Endothelial cell of umbilical vein (primary cell): ENCODE results near the gene SLC23A1. TPM values are rescaled to one million over a fixed set of nuclear protein-coding genes. Genes with fewer than 3 reads are reported as not detected.

Experiments used
- BruUV-seq: library from RNA; stranded (reverse); fragments of 400-500 nt; replicated peaks from 2 replicates; lab custom pipeline; 2021; lab: Mats Ljungman, UMichigan
- CTCF ChIA-PET: fragments of 300-600, 350-600 bp; sonication (Branson Sonifier 250); formaldehyde crosslinking; loops from one replicate; lab custom pipeline; 2021; ENCODE audit warnings: antibody characterized with exemption, inconsistent platforms; lab: Charles Lee
- POLR2A ChIA-PET: fragments of 300-600, 350-600 bp; sonication (Branson Sonifier 250); formaldehyde crosslinking; loops from one replicate; lab custom pipeline; 2021; ENCODE audit warnings: antibody characterized with exemption, inconsistent platforms; lab: Charles Lee
- DNase-seq: peaks from one replicate; pipeline ENCODE4 v3.0.0-alpha.2; 2011; ENCODE audit warnings: low read depth, low spot score
- FAIRE-seq: peaks from 2 replicates; lab custom pipeline; 2011; peaks lifted over from hg19 to GRCh38; lab: Jason Lieb, UNC
- H2AFZ ChIP-seq: 2 replicates; pipeline ENCODE4 v1.6.0; 2012; ENCODE audit warnings: low read depth, low read length, control low read depth, inconsistent platforms
- H3K27ac ChIP-seq: 2 replicates; pipeline ENCODE4 v1.5.1; 2011; ENCODE audit warnings: low read depth, mild to moderate bottlenecking, control low read depth, low read length, moderate library complexity; ENCODE audit not compliant: insufficient read depth
- H3K27me3 ChIP-seq, 2 experiments: 2 replicates each; pipeline versions ENCODE4 v1.6.0 to v1.6.1; 2011; ENCODE audit warnings: low read length in 2 of 2, mixed read lengths in 1 of 2; ENCODE audit not compliant: control insufficient read depth in 2 of 2, insufficient read depth in 2 of 2
- H3K36me3 ChIP-seq, 2 experiments: 2 replicates in 1 of 2; 3 replicates in 1 of 2; pipeline ENCODE4 v1.5.1; 2011; ENCODE audit warnings: low read length in 2 of 2, mild to moderate bottlenecking in 1 of 2, moderate library complexity in 1 of 2; ENCODE audit not compliant: control insufficient read depth in 2 of 2, insufficient read depth in 2 of 2; ENCODE audit errors: extremely low read depth in 1 of 2
- H3K4me1 ChIP-seq: 3 replicates; pipeline ENCODE4 v1.5.1; 2011; ENCODE audit warnings: mild to moderate bottlenecking, low read length; ENCODE audit not compliant: control insufficient read depth, insufficient read depth; ENCODE audit errors: extremely low read depth
- H3K4me2 ChIP-seq: 2 replicates; pipeline ENCODE4 v1.6.1; 2011; ENCODE audit warnings: low read length, control low read depth, mixed read lengths; ENCODE audit not compliant: insufficient read depth
- H3K4me3 ChIP-seq, 3 experiments: fragments of 200-600 bp in 1 of 3; sonication (generic), shearing (Covaris generic) in 1 of 3; replicated peaks in 1 of 3; 2 replicates each; pipeline ENCODE4 v1.5.1; 2011 to 2016; ENCODE audit warnings: control low read depth in 3 of 3, low read length in 3 of 3, mild to moderate bottlenecking in 2 of 3, inconsistent platforms in 1 of 3, low read depth in 1 of 3, moderate library complexity in 1 of 3; ENCODE audit not compliant: insufficient read depth in 1 of 3
- H3K79me2 ChIP-seq: 2 replicates; pipeline ENCODE4 v1.6.0; 2012; ENCODE audit warnings: low read length, inconsistent platforms; ENCODE audit not compliant: control insufficient read depth, insufficient read depth
- H3K9ac ChIP-seq: replicated peaks from 2 replicates; pipeline ENCODE3; 2011; ENCODE audit warnings: low read length, control low read depth; ENCODE audit not compliant: insufficient read depth; ENCODE audit errors: extremely low read depth
- H3K9me1 ChIP-seq: replicated peaks from 3 replicates; pipeline ENCODE4 v1.6.0; 2011; ENCODE audit warnings: mild to moderate bottlenecking, low read length; ENCODE audit not compliant: control insufficient read depth, insufficient read depth; ENCODE audit errors: extremely low read depth
- H3K9me3 ChIP-seq: replicated peaks from 2 replicates; pipeline ENCODE4 v1.5.1; 2012; ENCODE audit warnings: low read length, inconsistent platforms; ENCODE audit not compliant: control insufficient read depth, insufficient read depth
- H4K20me1 ChIP-seq: replicated peaks from 2 replicates; pipeline ENCODE3; 2011; ENCODE audit warnings: mild to moderate bottlenecking, low read length; ENCODE audit not compliant: control insufficient read depth, insufficient read depth; ENCODE audit errors: extremely low read depth
- EZH2 ChIP-seq: IDR thresholded peaks from 2 replicates; pipeline ENCODE4 v1.6.1; 2012; ENCODE audit warnings: borderline replicate concordance, low read depth, mild to moderate bottlenecking, moderate library complexity, low read length, inconsistent platforms; ENCODE audit not compliant: severe bottlenecking
- FOS ChIP-seq: IDR thresholded peaks from 2 replicates; pipeline ENCODE4 v1.6.1; 2011; ENCODE audit warnings: mild to moderate bottlenecking, low read length, moderate library complexity, borderline replicate concordance; ENCODE audit not compliant: insufficient read depth
- GATA2 ChIP-seq: IDR thresholded peaks from 2 replicates; pipeline ENCODE4 v1.7.0; 2011; ENCODE audit warnings: low read depth, mild to moderate bottlenecking, moderate library complexity, mixed read lengths, low read length; ENCODE audit not compliant: insufficient read length, insufficient read depth
- JUN ChIP-seq: IDR thresholded peaks from 2 replicates; pipeline ENCODE4 v1.6.1; 2011; ENCODE audit warnings: borderline replicate concordance, low read depth; ENCODE audit not compliant: insufficient read length, insufficient read depth
- MYC ChIP-seq: IDR thresholded peaks from one replicate; pipeline ENCODE4 v1.6.1; 2011; ENCODE audit warnings: mild to moderate bottlenecking, low read depth, low read length
- POLR2A ChIP-seq: IDR thresholded peaks from 2 replicates; pipeline ENCODE4 v1.6.1; 2012; ENCODE audit warnings: low read depth, mild to moderate bottlenecking, control low read depth, low read length
- POLR2AphosphoS5 ChIP-seq: IDR thresholded peaks from 2 replicates; pipeline ENCODE4 v1.6.1; 2012; ENCODE audit warnings: low read depth, mild to moderate bottlenecking, control low read depth, low read length, moderate library complexity; ENCODE audit not compliant: insufficient read depth
- dilution Hi-C: fragments of 300-500 bp; cut with MboI; formaldehyde crosslinking; loops from one replicate; pipeline ENCODE4 v1.15.0; 2019; ENCODE audit warnings: low sequenced_read_pairs; ENCODE audit not compliant: extremely low pct_ligation_motif_present
- intact Hi-C: fragments of 100-400 bp; cut with micrococcal nuclease; formaldehyde crosslinking; loops from one replicate; pipeline ENCODE4 v1.10.0; 2022
- polyA plus RNA-seq, 4 experiments: library from polyadenylated mRNA; depleted of rRNA in 3 of 4; stranded (reverse) in 3 of 4; unstranded in 1 of 4; fragments of >200 nt; gene quantifications; 2 replicates each; pipeline versions ENCODE4 v1.2.1 to v1.2.3, GENCODE V29; 2011 to 2012; ENCODE audit warnings: missing spikeins in 1 of 4
- total RNA-seq: library from RNA; stranded (reverse); gene quantifications from 2 replicates; pipeline ENCODE4 v1.2.3, GENCODE V29; 2021
- TF ChIP-seq, protein P1 (sequence below), 2 donors: IDR thresholded peaks; 1 replicate in 1 of 2; 2 replicates in 1 of 2; pipeline ENCODE4 v1.5.1; 2011; ENCODE audit warnings: low read length in 2 of 2, mild to moderate bottlenecking in 2 of 2, moderate library complexity in 2 of 2, control low read depth in 1 of 2, inconsistent platforms in 1 of 2, low read depth in 1 of 2; ENCODE audit not compliant: insufficient read depth in 1 of 2; ENCODE audit errors: extremely low read depth in 1 of 2
- TF ChIP-seq, protein P2 (sequence below): IDR thresholded peaks from 2 replicates; pipeline ENCODE4 v1.6.1; 2011; ENCODE audit not compliant: insufficient read depth, insufficient read length

The SLC23A1 gene
- total and polyA plus RNA-seq, 2 donors (not counting 3 experiments of a cell fraction or from before 2014, with no cell fraction given): not detected

DNA sequence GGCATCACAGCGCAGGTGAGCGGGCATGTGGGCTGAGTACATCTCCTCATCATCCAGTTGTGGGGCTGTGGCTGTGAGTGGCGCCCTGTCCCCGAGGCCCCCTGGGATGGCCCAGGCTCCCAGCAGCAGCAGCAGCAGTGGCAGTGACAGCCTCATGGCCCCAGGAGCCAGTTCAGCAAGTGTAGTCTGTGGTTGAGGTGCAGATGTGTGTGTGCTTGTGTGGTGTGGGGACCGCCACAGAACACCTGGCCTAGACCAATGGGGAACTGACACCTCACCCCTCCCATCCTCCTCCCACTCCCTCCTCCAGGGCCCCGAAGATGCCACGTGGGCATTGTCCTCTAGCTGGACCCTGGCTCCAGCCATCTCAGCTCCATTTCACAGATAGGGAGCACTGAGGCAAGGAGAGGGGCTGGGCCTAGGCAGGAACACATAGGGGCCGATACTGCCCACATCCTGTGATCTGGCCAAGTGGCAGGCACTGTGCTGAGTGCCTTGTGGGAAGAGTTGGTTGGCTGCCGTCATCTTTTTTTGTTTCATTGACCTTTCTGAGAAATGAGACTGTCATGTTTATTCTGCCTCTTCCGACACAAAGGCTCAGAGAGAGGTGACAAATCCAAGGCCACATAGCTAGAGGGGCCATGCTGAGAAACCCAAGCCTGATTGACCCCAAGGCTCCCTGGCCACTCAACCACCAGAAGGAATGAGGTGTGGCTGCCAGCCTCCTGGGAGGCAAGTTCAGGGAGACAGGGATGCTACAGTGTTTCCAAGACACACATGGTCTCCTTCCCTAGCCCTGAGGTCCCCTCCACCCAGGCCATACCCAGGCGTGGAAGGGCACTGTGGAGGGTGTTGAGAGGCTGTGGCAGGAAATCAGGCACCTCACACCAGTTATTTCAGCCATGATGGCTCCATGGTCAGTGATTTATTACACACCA, 6.9 kb upstream of the SLC23A1 start, which contains the start of gene MZB1:
MZB1 (minus strand) TSS at position 213 of the 938 bp plus-strand sequence; CDS start at position 156, 57 bp downstream.
- dilution Hi-C loops (no loop called here), intact Hi-C loops (loop anchor here (5.0 kb wide), 1 partner anchor 98 kb away; the partner anchor contains the start of gene MATR3)
- Histone ChIP-seq H3K79me2 (no peaks in the 10 kb centered on the region), H2AFZ (no peak within 1 kb of the TSS), H3K9me3 (no peaks in the 10 kb centered on the region), H3K36me3 (no peaks in the 10 kb centered on the region), H3K9me1 (no peaks in the 10 kb centered on the region), H3K4me2 (no peak within 1 kb of the TSS), H3K4me1 (peaks cover 12% of the 10 kb centered on the region), H3K4me3 (no peak within 1 kb of the TSS), H4K20me1 (no peaks in the 10 kb centered on the region), H3K27me3 (peaks cover 7 to 14% of the 10 kb centered on the region in 2 experiments), H3K27ac (no peak within 1 kb of the TSS), H3K9ac (no peak within 1 kb of the TSS)
- TF ChIP-seq, protein P1, sequence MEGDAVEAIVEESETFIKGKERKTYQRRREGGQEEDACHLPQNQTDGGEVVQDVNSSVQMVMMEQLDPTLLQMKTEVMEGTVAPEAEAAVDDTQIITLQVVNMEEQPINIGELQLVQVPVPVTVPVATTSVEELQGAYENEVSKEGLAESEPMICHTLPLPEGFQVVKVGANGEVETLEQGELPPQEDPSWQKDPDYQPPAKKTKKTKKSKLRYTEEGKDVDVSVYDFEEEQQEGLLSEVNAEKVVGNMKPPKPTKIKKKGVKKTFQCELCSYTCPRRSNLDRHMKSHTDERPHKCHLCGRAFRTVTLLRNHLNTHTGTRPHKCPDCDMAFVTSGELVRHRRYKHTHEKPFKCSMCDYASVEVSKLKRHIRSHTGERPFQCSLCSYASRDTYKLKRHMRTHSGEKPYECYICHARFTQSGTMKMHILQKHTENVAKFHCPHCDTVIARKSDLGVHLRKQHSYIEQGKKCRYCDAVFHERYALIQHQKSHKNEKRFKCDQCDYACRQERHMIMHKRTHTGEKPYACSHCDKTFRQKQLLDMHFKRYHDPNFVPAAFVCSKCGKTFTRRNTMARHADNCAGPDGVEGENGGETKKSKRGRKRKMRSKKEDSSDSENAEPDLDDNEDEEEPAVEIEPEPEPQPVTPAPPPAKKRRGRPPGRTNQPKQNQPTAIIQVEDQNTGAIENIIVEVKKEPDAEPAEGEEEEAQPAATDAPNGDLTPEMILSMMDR (IDR thresholded peaks at IDR 0.05; ENCODE audit: extremely low read depth in 1 of 2, insufficient read depth in 1 of 2, low read depth in 1 of 2, low read length in 2 of 2): no peak
- TF ChIP-seq JUN (no peak), EZH2 (no peak), GATA2 (no peak), POLR2A (no peak), POLR2AphosphoS5 (no peak), MYC (no peak), FOS (no peak)
- TF ChIP-seq, protein P2, sequence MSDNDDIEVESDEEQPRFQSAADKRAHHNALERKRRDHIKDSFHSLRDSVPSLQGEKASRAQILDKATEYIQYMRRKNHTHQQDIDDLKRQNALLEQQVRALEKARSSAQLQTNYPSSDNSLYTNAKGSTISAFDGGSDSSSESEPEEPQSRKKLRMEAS: no peak
- DNase-seq (no peak), FAIRE-seq (no peak)
- ChIA-PET CTCF (interaction anchor here (1.3 to 1.4 kb wide), 2 partner anchors 10 to 18 kb away, joined by 4 to 7 read pairs; no protein-coding TSS in a partner anchor), POLR2A (no interaction called here)
- no TSS peak for BruUV-seq
